Measurements from ENCODE around the gene HOXD13. TPM values are rescaled to one million over a fixed set of nuclear protein-coding genes. Genes with fewer than 3 reads are reported as not detected.

The HOXD13 gene
- total and polyA plus RNA-seq, 2 of the 13 experiments (the other 11 are each of a cell fraction or from before 2014, with no cell fraction given), result not detected

- TF ChIP-seq SP140L (CRISPR knock-in tag; IDR thresholded peaks at IDR 0.05; ENCODE audit: borderline replicate concordance), result no peak
- TF ChIP-seq KDM5B (CRISPR knock-in tag; IDR thresholded peaks at IDR 0.05; ENCODE audit: borderline replicate concordance), result no peak
- TF ChIP-seq HES4 (CRISPR knock-in tag; IDR thresholded peaks at IDR 0.05; ENCODE audit: borderline replicate concordance), result no peak
Measured at GRCh38 chr2:176142281-176142680, 49.8 kb downstream of the HOXD13 start (continued).

Other genes starting within 250 kb of the HOXD13 start
- gene LNPK, start 90.5 kb upstream of the HOXD13 start, total RNA-seq (2016; rRNA removed; fragmentation: Illumina TruSeq; extraction: Trizol), result 25.4 and 30.1 TPM in 2 replicates
- 20.6 and 26.1 TPM in 2 replicates for gene LNPK, start 90.5 kb upstream of the HOXD13 start, polyA plus RNA-seq (2011; rRNA removed)
- not detected in 2 replicates for gene EVX2, start 8.8 kb upstream of the HOXD13 start, total RNA-seq (2016; rRNA removed; fragmentation: Illumina TruSeq; extraction: Trizol)
- gene EVX2, start 8.8 kb upstream of the HOXD13 start, polyA plus RNA-seq (2011; rRNA removed), result not detected in 2 replicates
- not detected in 2 replicates for gene HOXD12, start 7.1 kb downstream of the HOXD13 start, total RNA-seq (2016; rRNA removed; fragmentation: Illumina TruSeq; extraction: Trizol)
- not detected in 2 replicates for gene HOXD12, start 7.1 kb downstream of the HOXD13 start, polyA plus RNA-seq (2011; rRNA removed)
- not detected in 2 replicates for gene HOXD11, start 14.6 kb downstream of the HOXD13 start, total RNA-seq (2016; rRNA removed; fragmentation: Illumina TruSeq; extraction: Trizol)
- not detected in 2 replicates for gene HOXD11, start 14.6 kb downstream of the HOXD13 start, polyA plus RNA-seq (2011; rRNA removed)
- gene HOXD10, start 24.1 kb downstream of the HOXD13 start, total RNA-seq (2016; rRNA removed; fragmentation: Illumina TruSeq; extraction: Trizol), result not detected in 2 replicates
- not detected in 2 replicates for gene HOXD10, start 24.1 kb downstream of the HOXD13 start, polyA plus RNA-seq (2011; rRNA removed)
- gene HOXD9, start 30.0 kb downstream of the HOXD13 start, total RNA-seq (2016; rRNA removed; fragmentation: Illumina TruSeq; extraction: Trizol), result not detected in 2 replicates
- not detected in 2 replicates for gene HOXD9, start 30.0 kb downstream of the HOXD13 start, polyA plus RNA-seq (2011; rRNA removed)
- gene HOXD8, start 37.0 kb downstream of the HOXD13 start, total RNA-seq (2016; rRNA removed; fragmentation: Illumina TruSeq; extraction: Trizol), result not detected in 2 replicates
- gene HOXD8, start 37.0 kb downstream of the HOXD13 start, polyA plus RNA-seq (2011; rRNA removed), result not detected in 2 replicates
- 0.31 TPM in 1 of 2 replicates, not detected in the other for gene HOXD4, start 58.8 kb downstream of the HOXD13 start, total RNA-seq (2016; rRNA removed; fragmentation: Illumina TruSeq; extraction: Trizol)
- gene HOXD4, start 58.8 kb downstream of the HOXD13 start, polyA plus RNA-seq (2011; rRNA removed), result not detected in 2 replicates
- 0.08 and 0.09 TPM in 2 replicates for gene HOXD3, start 64.6 kb downstream of the HOXD13 start, total RNA-seq (2016; rRNA removed; fragmentation: Illumina TruSeq; extraction: Trizol)
- gene HOXD3, start 64.6 kb downstream of the HOXD13 start, polyA plus RNA-seq (2011; rRNA removed), result 0.05 TPM in 1 of 2 replicates, not detected in the other
- gene HOXD1, start 95.9 kb downstream of the HOXD13 start, total RNA-seq (2016; rRNA removed; fragmentation: Illumina TruSeq; extraction: Trizol), result 10.0 and 10.4 TPM in 2 replicates
- gene HOXD1, start 95.9 kb downstream of the HOXD13 start, polyA plus RNA-seq (2011; rRNA removed), result 11.4 and 22.3 TPM in 2 replicates
- 75.7 and 96.1 TPM in 2 replicates for gene MTX2, start 176.7 kb downstream of the HOXD13 start, total RNA-seq (2016; rRNA removed; fragmentation: Illumina TruSeq; extraction: Trizol)
- gene MTX2, start 176.7 kb downstream of the HOXD13 start, polyA plus RNA-seq (2011; rRNA removed), result 41.7 and 58.1 TPM in 2 replicates

Data from HepG2 (cell line).